IPS-18c (cell line): ENCODE measurements around the gene EPDR1.
A peak's percentile ranks its signal among the peaks of the same experiment; 100 is the strongest.

Experiments
- H3K4me3 ChIP-seq: 2 replicates; pipeline ENCODE4 v1.7.0; 2013; ENCODE audit warnings: low read depth, mild to moderate bottlenecking, low read length, moderate library complexity; ENCODE audit not compliant: insufficient read depth
- H3K9me3 ChIP-seq: one replicate; pipeline ENCODE4 v1.6.1; 2013; ENCODE audit warnings: mild to moderate bottlenecking, low read length, moderate library complexity; ENCODE audit not compliant: control insufficient read depth, insufficient read depth

EPDR1 gene

DNA sequence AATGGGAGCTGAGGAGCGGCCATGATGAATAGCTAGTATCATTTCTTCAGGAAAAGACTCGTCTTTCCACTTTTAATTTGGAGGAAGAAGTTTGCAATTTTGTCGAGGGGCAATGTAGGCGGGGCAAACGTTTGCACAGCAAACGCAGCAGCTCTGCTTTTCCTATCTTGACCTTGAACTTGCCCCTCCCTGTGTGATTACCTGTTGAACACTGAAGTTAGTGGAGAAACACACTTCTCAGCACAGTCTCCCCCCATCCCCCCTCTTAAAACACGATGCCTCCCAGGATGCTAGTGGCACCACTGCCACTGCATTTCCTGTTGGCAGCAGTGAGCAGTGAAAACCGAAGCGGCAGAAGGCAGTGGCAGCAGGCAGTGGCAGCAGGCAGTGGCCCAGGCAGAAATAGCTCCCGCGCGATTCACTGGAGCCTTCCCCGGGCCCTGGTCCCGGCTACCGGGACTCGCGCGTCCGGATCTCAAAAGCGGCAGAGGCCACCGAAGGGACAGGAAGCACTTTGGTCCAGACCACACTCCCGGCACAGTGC lies at the start of gene EPDR1:
TSS of gene EPDR1 (plus strand) at position 336 of the 544 bp plus-strand sequence. CDS start 300 bp downstream, outside the sequence.
- no peaks in the 10 kb centered on the region for H3K9me3 ChIP-seq
- H3K4me3 ChIP-seq = peak within 1 kb of the TSS; percentile 76

DNA sequence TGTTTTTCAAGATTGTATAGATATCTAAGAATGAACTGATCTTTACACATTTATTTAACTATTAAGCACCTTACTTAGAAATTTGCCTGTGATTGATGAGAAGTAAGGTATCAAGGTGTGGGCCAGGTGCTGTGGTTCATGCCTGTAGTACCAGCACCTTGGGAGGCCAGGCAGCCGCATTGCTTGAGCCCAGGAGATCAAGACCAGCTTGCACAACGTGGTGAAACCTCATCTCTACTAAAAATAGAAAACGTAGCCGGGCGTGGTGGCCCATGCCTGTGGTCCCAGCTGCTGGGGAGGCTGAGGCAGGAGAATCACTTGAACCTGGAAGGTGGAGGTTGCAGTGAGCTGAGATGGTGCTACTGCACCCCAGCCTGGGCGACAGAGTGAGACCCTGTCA lies 38.4 kb upstream of the EPDR1 start:
- H3K4me3 ChIP-seq = no peak overlapping the region
- H3K9me3 ChIP-seq = no peaks in the 10 kb centered on the region

DNA sequence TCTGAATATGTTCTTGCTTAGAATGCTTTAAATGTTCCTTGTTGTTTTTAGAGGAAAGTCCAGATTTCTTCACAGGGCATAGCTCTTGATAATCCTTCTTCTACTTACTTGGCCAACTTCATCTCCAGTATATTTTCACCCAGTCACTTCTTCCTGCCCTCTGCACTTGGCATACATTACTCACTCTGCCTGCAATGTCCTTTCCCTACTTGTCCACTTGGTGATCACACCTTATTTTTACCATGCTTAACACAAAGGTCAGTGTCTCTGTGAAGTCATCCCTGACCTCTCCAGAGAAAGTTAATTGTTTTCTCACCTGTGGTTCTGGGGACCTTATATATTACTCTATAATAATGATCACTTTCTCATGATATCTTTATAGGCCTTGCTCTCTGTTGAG lies 27.1 kb upstream of the EPDR1 start:
- Histone ChIP-seq H3K9me3 (no peaks in the 10 kb centered on the region), H3K4me3 (no peak overlapping the region)

DNA sequence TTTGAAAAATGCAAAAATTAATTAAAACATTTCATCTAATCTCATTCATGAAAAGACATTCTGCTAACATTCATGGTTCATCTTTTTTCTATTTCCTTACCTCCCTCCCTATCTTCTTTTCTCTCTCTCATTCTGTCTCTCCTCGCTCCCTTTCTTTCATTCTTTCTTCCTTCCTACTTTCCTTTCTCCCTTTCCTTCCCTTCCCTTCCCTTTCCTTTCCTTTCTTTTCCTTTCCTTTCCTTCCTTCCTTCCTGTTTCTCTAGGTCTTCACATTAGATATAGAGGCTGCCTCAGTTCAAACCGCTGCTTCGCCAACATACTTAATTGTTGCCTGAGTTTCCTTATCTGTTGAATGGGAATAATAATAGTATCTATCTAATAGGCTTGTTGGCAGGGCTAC lies 25.8 kb upstream of the EPDR1 start:
- Histone ChIP-seq H3K9me3 (no peaks in the 10 kb centered on the region), H3K4me3 (no peak overlapping the region)

DNA sequence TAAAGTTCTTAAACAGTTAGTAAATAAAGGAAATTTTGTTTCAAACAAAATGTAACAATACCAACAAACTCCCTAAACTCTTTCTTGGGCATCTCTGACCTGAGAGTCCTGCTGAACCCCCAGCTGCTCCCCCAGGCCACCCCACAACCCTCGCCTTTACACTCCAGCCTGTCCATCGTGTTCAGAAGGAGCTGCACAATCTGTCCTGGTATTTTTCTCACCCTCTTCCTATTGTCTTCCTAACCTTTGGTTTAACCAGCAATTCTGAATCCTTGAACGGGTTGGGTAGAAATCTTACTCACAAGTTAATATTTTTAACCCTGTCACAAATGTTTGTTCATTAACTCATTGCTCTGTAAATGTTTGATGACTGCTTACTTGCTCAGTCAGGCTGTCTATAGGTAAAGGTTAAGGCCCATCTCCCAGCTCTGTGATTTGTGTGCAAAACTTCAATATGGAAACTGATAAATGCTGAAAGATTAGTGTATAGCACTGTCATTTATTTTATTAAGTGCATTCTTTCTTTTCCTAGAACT lies 20.7 kb upstream of the EPDR1 start:
- Histone ChIP-seq H3K4me3 (no peak overlapping the region), H3K9me3 (no peaks in the 10 kb centered on the region)

DNA sequence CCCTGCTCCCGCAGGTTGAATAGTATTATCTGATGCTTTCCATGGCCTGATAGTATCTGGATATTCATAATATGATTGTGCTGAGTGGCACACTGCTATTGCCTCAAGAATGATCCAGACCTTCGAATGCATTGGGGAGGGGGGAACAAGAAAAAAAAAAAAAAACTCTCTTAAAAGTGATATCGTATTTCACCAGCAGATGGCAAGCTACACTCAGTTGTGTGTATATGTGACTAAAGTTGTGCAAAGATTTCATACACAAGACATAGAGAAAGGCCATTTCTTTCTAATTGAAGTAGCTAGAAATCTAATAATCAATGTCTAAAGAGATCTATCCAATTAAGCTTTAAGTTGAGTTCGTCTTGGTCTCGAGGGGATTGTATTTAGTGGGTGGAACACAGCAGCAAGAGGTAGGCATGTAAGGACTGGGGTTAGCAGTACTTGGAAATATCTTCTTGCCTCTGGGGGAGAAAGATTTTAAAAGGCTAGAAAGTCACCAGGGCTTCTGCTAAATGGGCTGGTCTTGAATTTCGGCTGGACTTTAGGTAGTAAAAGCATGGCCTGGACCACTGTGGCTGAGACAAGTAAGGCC lies 19.1 kb upstream of the EPDR1 start:
- H3K9me3 ChIP-seq = no peaks in the 10 kb centered on the region
- H3K4me3 ChIP-seq = no peak overlapping the region

DNA sequence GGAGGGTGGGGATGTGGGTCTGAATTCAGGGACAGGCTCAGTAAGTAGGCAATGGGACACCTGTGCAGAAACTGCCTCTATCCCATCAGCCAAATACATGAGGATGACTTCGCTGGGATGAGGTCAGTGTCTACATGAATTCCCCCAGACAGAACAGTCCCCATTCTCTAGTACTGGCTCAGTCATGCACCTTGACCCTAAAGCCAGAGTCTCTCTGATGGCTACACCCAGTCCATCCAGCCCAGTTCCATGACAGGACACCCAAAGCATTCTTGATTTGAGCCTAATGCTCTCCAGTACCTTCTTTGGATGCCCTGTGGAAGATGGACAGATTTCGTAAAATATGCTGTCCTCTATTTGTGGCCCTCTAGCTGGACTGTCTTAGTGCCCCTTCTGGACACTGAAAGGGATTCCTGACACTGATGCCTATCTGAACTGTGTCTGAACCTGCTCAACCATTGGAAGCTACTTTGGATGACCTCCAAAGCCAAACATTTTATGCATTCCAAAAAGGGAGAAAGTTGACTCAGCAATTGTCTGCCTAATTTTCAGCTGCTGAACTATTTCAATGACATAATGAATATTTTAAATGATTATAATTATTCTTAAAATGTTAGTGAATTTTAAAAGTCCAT lies 18.4 kb upstream of the EPDR1 start:
- H3K4me3 ChIP-seq = no peak overlapping the region
- no peaks in the 10 kb centered on the region for H3K9me3 ChIP-seq

DNA sequence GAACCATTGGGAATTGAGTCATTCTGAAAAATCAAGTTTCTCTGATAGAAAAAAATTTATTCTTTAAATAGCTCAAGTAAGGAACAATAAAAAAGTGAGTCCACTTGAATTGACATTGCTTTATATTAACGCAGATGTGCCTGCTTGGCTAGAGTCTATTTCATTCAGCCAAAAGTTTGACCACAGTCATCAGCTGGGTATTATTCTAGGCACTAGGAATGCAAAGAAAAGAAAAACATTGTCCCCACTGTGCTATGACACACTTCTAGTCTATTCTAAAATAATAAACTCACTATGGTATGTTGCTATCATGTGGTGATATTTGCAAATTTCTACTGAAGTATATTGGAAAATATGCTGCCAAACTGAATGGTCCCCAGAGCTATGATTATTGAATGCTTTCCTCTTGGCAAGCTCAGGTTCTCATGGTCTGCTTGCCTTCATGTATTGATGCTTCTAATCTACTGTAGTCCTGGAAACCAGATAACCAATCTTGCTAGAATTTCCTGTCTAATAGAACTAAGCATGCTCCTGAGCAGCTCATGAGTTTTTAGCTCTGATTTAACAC lies 12.1 kb upstream of the EPDR1 start:
- no peaks in the 10 kb centered on the region for H3K9me3 ChIP-seq
- no peak overlapping the region for H3K4me3 ChIP-seq

DNA sequence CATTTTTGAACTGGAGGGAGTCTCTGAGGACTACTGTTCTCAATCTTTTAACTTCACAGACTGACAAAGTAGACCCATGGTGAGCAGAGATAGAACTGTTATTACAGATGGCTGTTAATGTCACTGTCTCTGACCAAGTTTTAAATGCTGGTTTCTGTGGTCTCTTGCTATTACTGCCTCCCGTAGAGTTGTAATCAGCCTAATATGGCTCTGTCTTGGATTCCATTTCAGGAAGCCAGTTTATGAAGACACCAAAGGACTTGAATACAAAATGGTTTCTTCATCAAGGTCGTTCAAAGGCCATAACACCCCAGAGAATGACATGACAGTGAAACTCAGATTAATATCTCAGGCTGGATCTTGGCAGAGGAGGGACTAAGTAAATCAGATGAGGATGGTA lies 7.7 kb upstream of the EPDR1 start:
- H3K4me3 ChIP-seq = no peak overlapping the region

DNA sequence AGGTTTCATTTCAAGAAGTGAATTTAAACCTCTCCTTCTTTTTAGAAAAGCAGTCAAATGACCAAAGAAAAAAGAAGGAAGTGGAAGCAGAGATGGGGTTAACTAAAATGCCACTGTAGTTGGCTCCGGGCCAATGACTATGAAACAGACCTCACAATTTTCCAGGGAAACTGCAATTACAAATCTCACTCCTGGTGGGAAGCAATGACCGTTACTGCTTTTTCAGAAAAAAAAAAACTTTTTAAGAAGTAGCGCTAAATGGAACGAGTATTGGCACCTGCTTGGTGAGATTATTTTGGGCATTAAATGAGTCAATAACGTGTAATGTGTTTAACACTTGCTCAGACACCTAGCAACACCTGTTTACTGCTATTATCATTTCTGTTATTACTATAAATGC lies 5.0 kb upstream of the EPDR1 start:
- no peaks in the 10 kb centered on the region for H3K9me3 ChIP-seq
- no peak overlapping the region for H3K4me3 ChIP-seq

More for the DNA sequence above, 7.7 kb upstream of the EPDR1 start:
- H3K9me3 ChIP-seq = no peaks in the 10 kb centered on the region

DNA sequence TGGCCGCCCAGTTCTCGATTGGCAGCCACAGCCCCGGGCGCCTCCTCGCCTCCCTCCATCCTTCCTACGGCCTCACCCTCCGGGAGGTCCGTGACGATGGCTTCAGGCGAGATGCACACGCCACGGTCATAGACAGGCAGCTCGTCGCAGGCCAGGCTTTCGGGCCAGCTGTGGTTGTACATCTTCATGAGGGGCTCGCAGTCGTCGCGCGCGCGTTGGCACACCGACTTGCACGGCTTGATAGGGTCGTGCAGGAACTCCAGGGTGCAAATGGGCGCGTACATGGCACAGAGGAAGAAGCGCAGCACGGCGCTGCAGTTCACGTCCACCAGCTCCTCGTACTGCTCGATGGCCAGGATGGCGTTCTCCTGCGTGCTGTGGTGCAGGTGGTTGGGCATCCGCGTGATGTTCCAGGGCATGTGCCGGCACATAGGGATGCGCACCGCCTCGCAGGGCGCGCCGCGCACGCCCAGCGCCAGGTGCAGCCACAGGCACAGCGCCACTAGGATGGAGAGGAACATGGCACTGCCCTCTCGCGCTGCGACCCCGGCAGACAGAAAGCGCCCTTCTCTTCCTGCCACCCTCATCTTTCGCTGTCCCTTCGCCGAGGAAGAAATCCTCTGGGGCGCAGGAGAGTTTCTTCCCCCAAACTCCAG lies 4.3 kb upstream of the EPDR1 start:
- Histone ChIP-seq H3K4me3 (peak overlapping the region; percentile 61), H3K9me3 (no peaks in the 10 kb centered on the region)

DNA sequence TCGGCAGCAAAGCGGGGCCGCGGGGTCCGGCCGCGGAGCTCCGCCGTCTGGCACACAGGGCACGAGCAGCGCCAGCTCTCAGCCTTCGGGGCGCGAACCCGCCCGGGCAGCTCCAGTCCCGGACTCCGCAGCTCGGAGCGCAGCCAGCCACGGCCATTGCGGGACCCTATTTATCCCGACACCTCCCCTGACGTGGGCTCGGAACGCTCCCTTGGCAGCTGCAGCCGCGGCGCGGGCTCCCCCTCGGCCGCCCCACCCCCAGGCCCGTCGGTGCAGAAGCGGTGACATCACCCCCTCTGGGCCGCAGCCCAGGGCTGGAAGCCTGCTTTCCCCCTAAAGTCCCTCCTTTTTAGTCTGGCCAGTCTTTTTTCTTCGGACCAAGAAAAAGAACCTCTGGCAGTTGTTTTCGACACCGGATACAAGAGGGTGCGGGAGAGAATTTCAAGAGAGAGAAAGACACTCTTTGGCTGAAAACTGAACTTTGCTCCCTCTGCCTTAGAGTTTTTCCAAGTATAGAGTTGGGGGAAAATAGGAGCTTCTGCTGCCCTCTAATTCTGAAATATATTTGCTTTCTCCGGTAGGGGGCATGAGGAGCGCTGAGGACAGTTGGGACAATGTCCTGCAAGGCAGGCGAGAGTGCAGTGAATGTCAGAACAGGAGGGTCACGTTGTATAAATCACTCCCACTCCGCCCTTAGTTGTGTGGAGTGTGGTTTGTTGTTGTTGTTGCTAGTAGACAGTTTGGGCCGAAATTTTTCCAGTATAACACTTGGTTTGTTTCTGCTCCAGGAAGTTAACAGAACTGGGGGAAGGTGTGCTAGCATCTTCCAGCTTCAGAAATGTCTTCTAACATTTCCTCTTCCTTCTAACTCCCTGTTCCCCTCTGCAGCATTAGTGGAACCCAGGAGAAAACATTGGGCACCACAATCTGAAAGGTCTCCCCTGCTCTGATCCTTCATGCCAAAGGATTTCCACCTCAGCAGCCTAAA lies 3.5 kb upstream of the EPDR1 start, which contains the start of gene SFRP4:
TSS of gene SFRP4 (minus strand) at position 145 of the 988 bp plus-strand sequence. CDS start 280 bp downstream, outside the sequence.
- Histone ChIP-seq H3K9me3 (no peaks in the 10 kb centered on the region), H3K4me3 (peak within 1 kb of the TSS; percentile 61)

DNA sequence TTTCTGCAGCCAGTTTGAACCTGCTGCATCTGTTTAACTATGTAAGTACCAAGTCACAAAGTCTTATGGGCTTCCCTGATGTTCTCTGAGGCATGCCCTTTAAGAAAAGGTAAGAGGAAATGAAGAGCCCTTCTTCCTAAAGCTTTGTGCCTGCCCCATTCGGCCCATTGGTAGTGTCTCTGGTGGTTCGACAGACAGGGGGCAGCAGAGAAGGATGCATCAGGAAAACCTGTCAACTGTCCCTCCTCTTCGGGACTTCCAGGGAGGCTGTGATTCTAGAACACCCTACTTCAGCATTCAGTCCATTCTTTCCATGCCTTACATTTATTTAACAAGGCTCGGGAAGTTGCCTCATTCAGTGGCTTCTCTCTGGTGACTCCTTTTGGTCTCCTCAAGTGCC lies 1.9 kb upstream of the EPDR1 start:
- no peak overlapping the region for H3K4me3 ChIP-seq
- no peaks in the 10 kb centered on the region for H3K9me3 ChIP-seq

DNA sequence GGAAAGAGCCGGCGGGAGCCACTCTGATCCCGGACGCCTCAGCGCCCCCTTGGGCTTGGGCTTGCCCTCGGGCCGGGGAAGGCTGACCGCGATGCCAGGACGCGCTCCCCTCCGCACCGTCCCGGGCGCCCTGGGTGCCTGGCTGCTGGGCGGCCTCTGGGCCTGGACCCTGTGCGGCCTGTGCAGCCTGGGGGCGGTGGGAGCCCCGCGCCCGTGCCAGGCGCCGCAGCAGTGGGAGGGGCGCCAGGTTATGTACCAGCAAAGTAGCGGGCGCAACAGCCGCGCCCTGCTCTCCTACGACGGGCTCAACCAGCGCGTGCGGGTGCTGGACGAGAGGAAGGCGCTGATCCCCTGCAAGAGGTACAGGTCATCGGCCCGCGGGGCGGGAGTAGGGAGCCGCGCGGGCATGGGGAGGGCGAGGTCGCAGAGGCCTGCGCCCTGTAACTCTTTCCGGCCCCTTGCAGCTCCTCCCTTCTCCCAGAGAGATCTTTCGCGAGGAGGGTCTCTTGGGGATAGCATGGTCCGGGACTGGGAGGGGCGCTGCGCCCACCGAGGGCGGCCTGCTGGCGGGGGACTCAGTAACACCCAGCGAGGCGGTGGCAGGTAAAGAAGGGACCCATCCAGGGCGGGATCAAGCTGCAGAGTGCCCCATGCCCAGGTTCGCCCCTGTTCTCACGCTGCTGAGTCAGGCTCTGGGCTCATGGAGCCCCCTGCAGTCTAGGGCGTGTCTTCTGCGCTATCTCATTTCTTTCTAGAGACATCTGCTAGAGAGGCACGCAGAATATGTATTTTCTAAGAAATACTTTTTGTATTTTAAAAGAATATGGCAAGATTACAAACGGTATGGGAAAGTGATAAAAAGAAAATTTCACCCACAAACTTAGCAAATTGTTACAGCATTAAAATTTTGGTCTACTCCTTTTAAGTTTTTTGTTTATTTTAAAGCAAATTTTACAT lies 687 bp downstream of the EPDR1 start:
- H3K9me3 ChIP-seq = no peaks in the 10 kb centered on the region

DNA sequence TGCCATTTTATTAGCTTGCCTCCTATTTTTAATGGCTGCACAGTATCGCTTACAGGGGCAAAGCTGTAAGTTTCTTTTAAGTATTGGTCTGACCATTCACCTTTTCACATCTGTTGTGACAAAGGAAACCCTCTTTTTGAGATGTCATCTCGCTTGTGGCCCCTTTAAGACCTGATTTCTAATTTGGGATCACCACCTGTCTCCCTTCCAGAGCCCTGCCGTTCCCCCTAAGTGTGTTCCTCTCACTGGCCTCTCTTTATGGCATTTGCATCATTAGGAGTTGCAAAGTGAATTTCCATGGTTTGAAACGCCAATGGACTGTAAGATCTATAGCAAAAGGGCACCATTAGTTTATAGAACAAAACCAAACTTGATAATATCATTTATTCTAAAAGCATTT lies 1.4 kb downstream of the EPDR1 start:
- no peak overlapping the region for H3K4me3 ChIP-seq
- no peaks in the 10 kb centered on the region for H3K9me3 ChIP-seq

More for the DNA sequence above, 687 bp downstream of the EPDR1 start:
- H3K4me3 ChIP-seq = peak overlapping the region; percentile 76

DNA sequence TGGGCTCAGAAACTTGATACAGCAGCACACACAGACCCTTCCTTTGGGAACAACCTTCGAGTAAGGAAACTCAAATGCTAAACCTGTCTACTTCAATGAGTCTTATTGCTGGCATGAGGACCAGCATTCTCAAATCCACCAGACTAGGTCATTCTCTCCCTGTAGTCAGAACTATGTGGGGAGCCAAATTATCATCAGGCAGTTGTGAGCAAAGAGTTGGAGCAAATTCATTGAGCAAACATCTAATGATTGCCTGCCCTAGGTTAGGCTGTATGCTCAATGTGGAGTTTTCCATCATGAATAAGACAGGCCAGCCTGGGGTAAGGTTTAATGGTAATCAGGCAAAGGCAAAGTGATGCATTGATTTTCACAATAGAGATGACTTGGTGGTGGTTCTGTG lies 3.6 kb downstream of the EPDR1 start:
- Histone ChIP-seq H3K4me3 (no peak overlapping the region), H3K9me3 (no peaks in the 10 kb centered on the region)
